Kidney (tissue), 14 donors: ENCODE results near the gene ICAM3. TPM values are rescaled to one million over a fixed set of nuclear protein-coding genes. Genes with fewer than 3 reads are reported as not detected.
A peak's percentile ranks its signal among the peaks of the same experiment; 100 is the strongest.

Experiments used
- DNase-seq, 5 donors: peaks; one replicate each; pipeline ENCODE4 v3.0.0-alpha.2; 2013 to 2020
- FAIRE-seq: peaks from 2 replicates; lab custom pipeline; 2012; peaks lifted over from hg19 to GRCh38; lab: Jason Lieb, UNC
- H3K27ac ChIP-seq, 2 donors: one replicate each; pipeline ENCODE4 v1.7.0; 2013; ENCODE audit warnings: low read depth in 2 of 2, low read length in 2 of 2, inconsistent platforms in 1 of 2
- H3K27me3 ChIP-seq: one replicate; pipeline ENCODE4 v1.7.1; 2013; ENCODE audit warnings: low read length, inconsistent platforms; ENCODE audit not compliant: control insufficient read depth, insufficient read depth
- H3K36me3 ChIP-seq, 3 donors: one replicate each; pipeline versions ENCODE4 v1.7.0 to v1.7.1; 2013; ENCODE audit warnings: low read length in 3 of 3, control low read depth in 1 of 3, inconsistent platforms in 1 of 3; ENCODE audit not compliant: insufficient read depth in 3 of 3, control insufficient read depth in 2 of 3
- H3K4me1 ChIP-seq, 3 donors: one replicate each; pipeline versions ENCODE4 v1.7.0 to v1.7.1; 2013; ENCODE audit warnings: low read length in 3 of 3, inconsistent platforms in 1 of 3, low read depth in 1 of 3; ENCODE audit not compliant: control insufficient read depth in 2 of 3, insufficient read depth in 2 of 3
- H3K4me3 ChIP-seq, 3 donors: one replicate each; pipeline versions ENCODE4 v1.7.0 to v1.8.1; 2013; ENCODE audit warnings: low read length in 3 of 3, control low read depth in 1 of 3, inconsistent platforms in 1 of 3
- H3K9ac ChIP-seq, 3 donors: one replicate each; pipeline versions ENCODE4 v1.7.0 to v1.7.1; 2013; ENCODE audit warnings: low read length in 3 of 3, control low read depth in 1 of 3, inconsistent platforms in 1 of 3
- H3K9me3 ChIP-seq, 3 donors: one replicate each; pipeline versions ENCODE4 v1.7.0 to v1.7.1; 2013; ENCODE audit warnings: low read length in 3 of 3, control low read depth in 1 of 3, inconsistent platforms in 1 of 3; ENCODE audit not compliant: control insufficient read depth in 2 of 3, insufficient read depth in 1 of 3
- CTCF ChIP-seq: IDR thresholded peaks from 3 replicates; pipeline ENCODE4 v1.5.1; 2012; ENCODE audit warnings: mild to moderate bottlenecking, moderate library complexity, borderline replicate concordance; ENCODE audit not compliant: insufficient read depth; ENCODE audit errors: extremely low read depth
- intact Hi-C: fragments of 100-400 bp; cut with DNase I; formaldehyde crosslinking; loops from one replicate; pipeline ENCODE4 v1.11.1; 2022
- polyA plus RNA-seq: library from polyadenylated mRNA; stranded (reverse); fragments of 350-450 nt; fragmentation: Illumina TruSeq; extraction: RNeasy Lipid Tissue Mini Kit (QIAGEN cat#74804); gene quantifications from one replicate; pipeline ENCODE4 v1.2.3, GENCODE V29; 2014; ENCODE audit warnings: low read depth, low replicate concordance; ENCODE audit not compliant: insufficient read depth
- total RNA-seq: library from RNA; stranded (reverse); fragmentation: NEBNext Ultra II Directional; extraction: Animal tissue kit (Norgen Biotek cat#: 25700); gene quantifications from one replicate; pipeline ENCODE4 v1.2.1, GENCODE V29; 2021
- donor health status: control.
- donor health status: control.
- donor health status: control.
- donor health status: control.
- donor health status: control.
- donor health status: DM: yes; HTN: yes; CAD: no.
- donor health status: Normal renal cell carcinoma (clear cell type).

Gene ICAM3
- total and polyA plus RNA-seq, 2 donors from 2014 or later: 17.4 to 21.8 TPM

GRCh38 chr19:10352764-10353671 is 13.6 kb upstream of the ICAM3 start:
- peak overlapping the region; percentile 93 to 95 for H3K27ac ChIP-seq

GRCh38 chr19:10346509-10346908 is 7.1 kb upstream of the ICAM3 start:
- Histone ChIP-seq H3K36me3 (no peaks in the 10 kb centered on the region), H3K9ac (no peak overlapping the region), H3K4me1 (no peaks in the 10 kb centered on the region), H3K9me3 (no peaks in the 10 kb centered on the region), H3K27ac (no peak overlapping the region), H3K27me3 (no peaks in the 10 kb centered on the region), H3K4me3 (no peak overlapping the region)
- no peak for FAIRE-seq
- intact Hi-C loops: no loop called here
- DNase-seq: no peak
- no peak for TF ChIP-seq CTCF

More at GRCh38 chr19:10352764-10353671, 13.6 kb upstream of the ICAM3 start:
- FAIRE-seq (no peak), DNase-seq (peak; percentile 89 to 96 (median 94))
- peak overlapping the region in 1 of 3 donors; percentile 69 for H3K9ac ChIP-seq
- H3K27me3 ChIP-seq: no peaks in the 10 kb centered on the region
- H3K36me3 ChIP-seq: no peaks in the 10 kb centered on the region
- H3K9me3 ChIP-seq: no peaks in the 10 kb centered on the region
- H3K4me1 ChIP-seq: peaks cover 0 to 4% (median 0%) of the 10 kb centered on the region in 3 donors
- intact Hi-C loops: no loop called here
- no peak for TF ChIP-seq CTCF
- H3K4me3 ChIP-seq: peak overlapping the region in 1 of 3 donors; percentile 57

- Histone ChIP-seq H3K9ac (no peak overlapping the region), H3K27ac (no peak overlapping the region)
- intact Hi-C loops: no loop called here
These were observed 5.4 kb upstream of the ICAM3 start for GRCh38 chr19:10344780-10345179.

More at GRCh38 chr19:10344780-10345179, 5.4 kb upstream of the ICAM3 start:
- Histone ChIP-seq H3K27me3 (no peaks in the 10 kb centered on the region), H3K4me3 (no peak overlapping the region), H3K4me1 (no peaks in the 10 kb centered on the region), H3K9me3 (no peaks in the 10 kb centered on the region), H3K36me3 (no peaks in the 10 kb centered on the region)
- no peak for TF ChIP-seq CTCF
- DNase-seq: no peak
- FAIRE-seq: no peak
